Activated B cell treated with CpG ODN at 0.5 μM for 24 hours (primary cell): ENCODE data around the gene DDIAS. TPM values are rescaled to one million over a fixed set of nuclear protein-coding genes. Genes with fewer than 3 reads are reported as not detected.

ENCODE experiments used
- ATAC-seq: fragments of 200-7000 bp; cut with Tn5 transposase; one replicate; pipeline ENCODE4 v1.10.0; 2021; ENCODE audit warnings: low read depth, mild to moderate bottlenecking, moderate library complexity
- CTCF ChIA-PET: fragments of 350-600 bp; sonication (Branson Sonifier 250); formaldehyde crosslinking; loops from one replicate; lab custom pipeline; 2021; ENCODE audit warnings: antibody characterized with exemption; lab: Charles Lee
- POLR2A ChIA-PET: fragments of 350-600 bp; sonication (Branson Sonifier 250); formaldehyde crosslinking; loops from one replicate; lab custom pipeline; 2021; ENCODE audit warnings: antibody characterized with exemption; lab: Charles Lee
- DNase-seq: peaks from one replicate; pipeline ENCODE4 v3.0.0; 2022
- H3K27ac Mint-ChIP-seq: one replicate; pipeline ENCODE4 v1.8.0; 2020; ENCODE audit warnings: mixed read lengths
- H3K27me3 Mint-ChIP-seq: one replicate; pipeline ENCODE4 v1.8.0; 2021; ENCODE audit warnings: mixed read lengths
- H3K36me3 Mint-ChIP-seq: one replicate; pipeline ENCODE4 v1.8.0; 2021; ENCODE audit warnings: low read depth, mixed read lengths
- H3K4me1 Mint-ChIP-seq: one replicate; pipeline ENCODE4 v1.8.0; 2021; ENCODE audit warnings: mixed read lengths
- H3K4me3 Mint-ChIP-seq: one replicate; pipeline ENCODE4 v1.8.0; 2020; ENCODE audit warnings: mild to moderate bottlenecking, mixed read lengths
- H3K9me3 Mint-ChIP-seq: one replicate; pipeline ENCODE4 v1.8.0; 2020; ENCODE audit warnings: mixed read lengths
- CTCF ChIP-seq: fragments of 200-600 bp; IDR thresholded peaks from one replicate; pipeline ENCODE4 v1.8.0; 2022; ENCODE audit warnings: antibody characterized with exemption, mild to moderate bottlenecking
- intact Hi-C: fragments of 100-400 bp; cut with micrococcal nuclease; formaldehyde crosslinking; loops from one replicate; pipeline ENCODE4 v1.15.1; 2024
- total RNA-seq: library from RNA; stranded (reverse); gene quantifications from 2 replicates; pipeline ENCODE4 v1.2.3, GENCODE V29; 2022

Gene DDIAS
- total RNA-seq, 1 donor from 2014 or later: 4.7 TPM

GRCh38 chr11:82899957-82900276 lies 1.6 kb upstream of the DDIAS start:
- intact Hi-C loops: loop anchor here (1.0 kb wide), 1 partner anchor 33 kb away; no protein-coding TSS in a partner anchor
- TF ChIP-seq CTCF: no peak
- peaks cover 21% of the 10 kb centered on the region for H3K36me3 Mint-ChIP-seq
- ChIA-PET CTCF (interaction anchor here (0.9 to 5.1 kb wide), 5 partner anchors 12 to 386 kb away, joined by 3 to 39 read pairs (median 5); partner anchors contain the start of gene CCDC90B), POLR2A (interaction anchor here (0.7 to 4.4 kb wide), 12 partner anchors 11 to 385 kb away, joined by 3 to 86 read pairs (median 13); partner anchors contain the start of genes ANKRD42, CCDC90B, PCF11 and RAB30)
- H3K4me3 Mint-ChIP-seq: peak overlapping the region; percentile 100
- ATAC-seq (no peak), DNase-seq (no peak)
- H3K27ac Mint-ChIP-seq: peak overlapping the region; percentile 99
- peaks cover 63% of the 10 kb centered on the region for H3K4me1 Mint-ChIP-seq
- H3K27me3 Mint-ChIP-seq: no peaks in the 10 kb centered on the region
- H3K9me3 Mint-ChIP-seq: peaks cover 4% of the 10 kb centered on the region

GRCh38 chr11:82900277-82901164 lies 1.0 kb upstream of the DDIAS start, which contains the start of gene PRCP:
Gene PRCP, minus strand, starts transcription at chr11:82900430. Its CDS starts 28 bp downstream, at chr11:82900402.
- Mint-ChIP-seq H3K4me3 (peak within 1 kb of the TSS; percentile 100), H3K27ac (peak within 1 kb of the TSS; percentile 99), H3K36me3 (peaks cover 21% of the 10 kb centered on the region), H3K4me1 (peaks cover 57% of the 10 kb centered on the region), H3K9me3 (peaks cover 4% of the 10 kb centered on the region), H3K27me3 (no peaks in the 10 kb centered on the region)
- ATAC-seq (peak; percentile 75), DNase-seq (peak; percentile 78)
- intact Hi-C loops: loop anchor here (1.0 kb wide), 7 partner anchors 33 to 386 kb away; partner anchors contain the start of genes ANKRD42, CCDC90B and RAB30
- TF ChIP-seq CTCF: no peak
- ChIA-PET CTCF (interaction anchor here (0.9 to 5.1 kb wide), 10 partner anchors 13 to 392 kb away, joined by 3 to 39 read pairs (median 4); partner anchors contain the start of gene CCDC90B), POLR2A (interaction anchor here (0.6 to 4.4 kb wide), 27 partner anchors 9 to 392 kb away, joined by 3 to 86 read pairs (median 5); partner anchors contain the start of genes ANKRD42, CCDC90B, PCF11 and RAB30)

GRCh38 chr11:82901922-82902485 lies 468 bp downstream of the DDIAS start:
- no peak for TF ChIP-seq CTCF
- Mint-ChIP-seq H3K27ac (peak overlapping the region; percentile 99), H3K4me1 (peaks cover 52% of the 10 kb centered on the region), H3K9me3 (no peaks in the 10 kb centered on the region), H3K36me3 (peaks cover 13% of the 10 kb centered on the region), H3K27me3 (no peaks in the 10 kb centered on the region), H3K4me3 (peak overlapping the region; percentile 100)
- DNase-seq (no peak), ATAC-seq (no peak)
- intact Hi-C loops: loop anchor here (1.0 kb wide), 6 partner anchors 95 to 384 kb away; partner anchors contain the start of genes ANKRD42, CCDC90B and RAB30
- ChIA-PET CTCF (interaction anchor here (1.0 to 5.1 kb wide), 11 partner anchors 11 to 391 kb away, joined by 3 to 39 read pairs (median 4); partner anchors contain the start of gene CCDC90B), POLR2A (interaction anchor here (0.7 to 4.4 kb wide), 23 partner anchors 10 to 383 kb away, joined by 3 to 86 read pairs (median 6); partner anchors contain the start of genes ANKRD42, CCDC90B, PCF11 and RAB30)

- Mint-ChIP-seq H3K27me3 (no peaks in the 10 kb centered on the region), H3K27ac (no peak overlapping the region), H3K4me1 (peaks cover 53% of the 10 kb centered on the region), H3K4me3 (no peak overlapping the region), H3K36me3 (peaks cover 11% of the 10 kb centered on the region), H3K9me3 (no peaks in the 10 kb centered on the region)
- POLR2A ChIA-PET: no interaction called here
- TF ChIP-seq CTCF: no peak
- CTCF ChIA-PET: interaction anchor here (0.6 to 5.1 kb wide), 5 partner anchors 35 to 347 kb away, joined by 3 to 39 read pairs (median 10); partner anchors contain the start of gene PCF11
- intact Hi-C loops: no loop called here
- no peak for DNase-seq
- no peak for ATAC-seq
Observed at GRCh38 chr11:82902880-82903279, 1.3 kb downstream of the DDIAS start.
